GM19395 (cell line): ENCODE data around the gene SPATA33.
A peak's percentile ranks its signal among the peaks of the same experiment; 100 is the strongest.

Experiments used
- ATAC-seq: cut with Tn5 transposase; IDR thresholded peaks from one replicate; pipeline ENCODE4 v1.9.1; 2021; ENCODE audit warnings: mild to moderate bottlenecking, moderate library complexity; ENCODE audit not compliant: unreplicated experiment

SPATA33 gene

DNA sequence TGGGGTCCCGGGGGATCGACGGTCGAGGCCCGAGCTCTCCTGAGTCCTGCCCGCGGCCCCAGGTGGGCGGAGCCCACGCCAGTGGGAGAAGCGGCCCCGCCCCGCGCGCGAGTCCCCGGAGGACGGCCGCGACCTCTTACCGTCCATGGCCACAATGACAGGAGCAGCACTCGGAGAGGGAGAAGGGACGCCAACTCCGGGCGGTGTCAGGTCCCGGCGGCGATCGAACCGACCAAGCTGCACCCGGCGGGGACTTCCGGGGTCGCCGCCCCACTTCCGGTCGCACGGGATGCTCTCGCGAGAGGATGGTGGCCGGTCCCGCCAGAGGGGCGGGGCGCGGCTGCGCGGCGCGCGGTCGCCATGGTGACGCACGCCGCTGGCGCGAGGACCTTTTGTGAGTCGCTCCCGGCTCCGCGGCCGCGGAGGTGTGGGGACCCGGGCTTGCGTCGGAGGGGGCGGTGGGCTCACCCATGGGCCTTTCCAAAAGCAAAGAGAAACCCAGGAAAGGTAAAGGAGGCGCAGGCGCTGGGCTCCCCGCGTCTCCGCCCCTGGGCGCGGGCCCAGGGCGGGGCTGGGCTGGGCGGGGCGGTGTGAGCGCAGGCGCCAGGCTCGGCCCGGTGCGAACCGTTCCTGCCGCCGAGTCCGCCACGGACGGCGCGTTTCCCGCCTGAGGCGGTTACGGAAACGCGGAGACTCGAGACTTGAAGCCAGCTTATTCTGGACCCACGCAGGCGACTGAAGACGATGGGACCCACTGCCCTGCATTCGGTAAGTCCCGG, at the start of gene SPATA33, which contains the start of gene CHMP1A:
Gene SPATA33 (plus strand): TSS at position 395 of the 779 bp plus-strand sequence. CDS start 76 bp downstream, at position 471.
Gene CHMP1A (minus strand): TSS at position 267 of the 779 bp plus-strand sequence. CDS start 120 bp downstream, at position 147.
- ATAC-seq = peak; percentile 92

DNA sequence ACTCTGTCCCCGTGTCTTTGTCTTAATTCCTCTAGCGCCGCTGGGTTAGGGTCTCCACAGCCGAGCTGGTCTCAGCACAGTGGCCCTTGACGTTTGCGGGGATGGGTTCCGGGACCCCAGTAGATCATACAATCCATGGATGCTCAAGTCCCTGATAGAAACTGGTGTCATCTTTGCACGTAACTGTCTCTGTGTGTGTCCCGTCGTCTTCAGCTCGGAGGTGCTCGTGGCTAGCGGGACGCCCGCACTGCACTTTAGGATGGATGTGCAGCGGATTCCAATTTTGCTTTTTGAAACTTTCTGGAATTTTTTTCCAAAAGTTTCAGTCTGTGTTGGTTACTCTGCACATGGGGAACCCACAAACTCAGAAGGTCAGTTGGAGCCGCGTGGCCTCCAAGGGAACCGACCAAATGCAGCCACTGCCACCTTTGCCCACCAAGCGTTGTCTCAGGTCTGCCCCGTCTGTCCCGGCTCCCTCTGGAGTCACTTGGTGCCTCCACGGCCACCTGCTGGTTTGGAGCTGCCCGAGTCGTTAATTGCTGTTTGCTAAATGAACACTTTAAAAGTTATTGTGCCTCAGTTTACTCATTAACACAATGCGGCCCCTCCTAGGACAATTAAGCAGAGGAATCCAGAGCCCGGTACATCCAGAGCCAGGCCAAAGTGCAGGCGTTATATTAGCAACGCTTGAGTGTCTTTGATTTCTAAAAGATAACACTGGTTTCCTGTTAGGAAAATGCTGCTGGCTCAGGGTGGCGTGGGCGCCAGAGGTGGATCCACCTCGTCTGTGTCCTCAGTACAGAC, 49.5 kb upstream of the SPATA33 start:
- ATAC-seq = no peak

GRCh38 chr16:89610108-89610453, 47.6 kb upstream of the SPATA33 start:
- no peak for ATAC-seq

- no peak for ATAC-seq
Observed at GRCh38 chr16:89612415-89613166, 45.0 kb upstream of the SPATA33 start.

DNA sequence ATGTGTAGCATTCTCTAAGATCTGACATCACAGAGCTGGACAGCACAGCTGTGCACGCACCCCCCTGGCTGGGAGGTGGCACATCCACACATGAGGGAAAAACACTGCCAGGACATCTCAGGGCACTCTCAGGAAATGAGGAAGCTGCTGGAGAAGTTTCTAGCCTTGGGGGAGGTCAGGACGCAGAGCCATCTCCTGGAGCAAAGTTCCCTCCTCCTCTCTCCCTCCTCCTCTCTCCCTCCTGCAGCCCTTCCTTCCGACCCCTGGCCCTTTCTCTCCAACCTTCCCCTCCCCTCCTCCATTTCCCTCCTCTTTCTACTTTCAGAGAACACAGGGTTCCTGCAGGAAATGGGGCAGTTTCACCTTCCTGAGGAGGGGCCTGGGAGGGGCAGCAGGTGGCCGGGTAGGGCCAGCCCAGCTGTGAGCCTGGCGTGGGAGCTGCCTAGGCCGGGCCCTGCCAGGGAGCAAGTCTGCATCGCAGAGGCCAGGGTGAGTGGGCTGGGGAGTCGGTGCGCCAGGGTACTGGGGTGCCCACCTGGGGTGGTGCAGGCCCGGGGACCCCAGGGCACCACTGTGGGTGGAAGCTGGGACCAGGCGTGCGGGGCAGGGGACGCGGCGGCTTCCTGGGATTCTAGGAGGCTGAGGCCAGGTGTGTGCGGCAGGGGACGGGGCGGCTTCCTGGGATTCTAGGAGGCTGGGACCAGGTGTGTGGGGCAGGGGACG, 44.2 kb upstream of the SPATA33 start, which contains the start of gene DPEP1:
Gene DPEP1 (plus strand): TSS at position 412 of the 723 bp plus-strand sequence. CDS start 16,769 bp downstream, outside the sequence.
- no peak for ATAC-seq

DNA sequence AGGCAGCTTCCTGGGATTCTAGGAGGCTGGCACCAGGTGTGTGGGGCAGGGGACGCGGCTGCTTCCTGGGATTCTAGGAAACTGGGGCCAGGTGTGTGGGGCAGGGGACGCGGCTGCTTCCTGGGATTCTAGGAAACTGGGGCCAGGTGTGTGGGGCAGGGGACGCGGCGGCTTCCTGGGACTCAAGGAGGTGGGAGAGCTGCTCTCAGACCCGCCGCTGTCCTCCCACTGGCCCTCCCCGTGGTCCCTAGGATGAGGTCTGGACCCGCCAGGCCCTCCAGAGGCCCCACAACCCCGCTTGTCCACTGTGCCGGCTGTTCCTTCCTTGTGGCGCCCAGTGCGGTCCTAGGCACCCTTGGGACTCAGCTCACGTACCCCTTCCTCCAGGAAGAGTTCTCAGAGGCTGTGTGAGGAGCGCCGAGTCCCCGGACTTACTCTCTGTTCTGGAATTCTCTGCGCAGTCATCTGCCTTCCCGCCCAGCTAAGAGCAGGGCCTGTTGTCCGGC, 43.6 kb upstream of the SPATA33 start:
- ATAC-seq = no peak

DNA sequence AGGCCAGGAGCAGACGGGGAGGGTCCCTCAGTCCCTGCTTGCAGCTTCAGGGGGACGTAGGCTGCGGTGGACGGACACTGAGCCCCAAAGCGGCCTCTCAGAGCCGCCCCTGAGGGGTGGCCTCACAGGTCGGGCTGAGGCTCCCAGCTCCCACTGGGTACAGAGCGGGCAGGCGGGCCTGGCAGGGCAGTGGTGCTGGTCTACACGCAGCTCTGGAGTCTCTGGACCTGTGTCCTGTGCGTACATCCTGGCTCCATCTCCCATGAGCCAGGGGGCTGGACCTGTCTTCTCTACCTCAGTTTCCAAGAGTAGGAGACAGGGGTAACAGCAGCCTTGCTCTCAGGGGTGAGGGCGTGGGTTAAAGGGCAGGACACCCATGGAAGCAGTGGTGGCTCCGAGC, 42.5 kb upstream of the SPATA33 start:
- no peak for ATAC-seq

- no peak for ATAC-seq
Observed at GRCh38 chr16:89615596-89616090, 42.0 kb upstream of the SPATA33 start.

- ATAC-seq = no peak
Observed at GRCh38 chr16:89616623-89617022, 41.0 kb upstream of the SPATA33 start.

GRCh38 chr16:89617036-89617435, 40.6 kb upstream of the SPATA33 start:
- ATAC-seq = no peak

GRCh38 chr16:89618109-89618998, 39.3 kb upstream of the SPATA33 start:
- ATAC-seq = no peak

GRCh38 chr16:89619840-89620239, 37.8 kb upstream of the SPATA33 start:
- no peak for ATAC-seq

GRCh38 chr16:89620406-89620841, 37.2 kb upstream of the SPATA33 start:
- no peak for ATAC-seq

DNA sequence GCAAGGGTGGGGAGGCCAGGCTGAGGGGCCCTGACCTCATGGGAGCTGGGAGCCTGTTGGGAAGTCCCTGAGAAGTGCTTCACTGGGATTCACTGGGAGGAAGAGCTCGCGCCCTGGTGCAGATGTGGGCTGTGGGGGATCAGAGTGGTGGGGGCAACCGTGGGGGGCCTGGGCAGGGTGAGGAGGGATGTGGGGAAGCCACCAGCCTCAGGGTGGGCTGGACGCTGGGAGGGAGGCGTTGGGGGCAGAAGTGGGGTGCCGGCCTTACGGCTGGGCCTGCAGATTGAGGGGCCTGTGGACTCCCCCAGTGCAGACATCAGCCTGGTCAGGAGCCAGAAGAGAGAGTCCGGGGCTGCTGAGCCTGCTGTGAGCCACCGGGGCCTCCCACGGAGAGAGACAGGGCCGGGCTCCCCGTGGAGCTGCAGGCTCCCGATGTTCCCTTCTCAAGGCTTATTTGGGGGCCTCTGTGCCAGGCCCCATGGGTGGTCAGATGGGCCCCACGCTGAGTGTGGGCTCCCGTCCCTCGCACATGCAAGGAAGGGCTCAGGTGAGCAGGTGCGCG, 36.4 kb upstream of the SPATA33 start:
- ATAC-seq = no peak

DNA sequence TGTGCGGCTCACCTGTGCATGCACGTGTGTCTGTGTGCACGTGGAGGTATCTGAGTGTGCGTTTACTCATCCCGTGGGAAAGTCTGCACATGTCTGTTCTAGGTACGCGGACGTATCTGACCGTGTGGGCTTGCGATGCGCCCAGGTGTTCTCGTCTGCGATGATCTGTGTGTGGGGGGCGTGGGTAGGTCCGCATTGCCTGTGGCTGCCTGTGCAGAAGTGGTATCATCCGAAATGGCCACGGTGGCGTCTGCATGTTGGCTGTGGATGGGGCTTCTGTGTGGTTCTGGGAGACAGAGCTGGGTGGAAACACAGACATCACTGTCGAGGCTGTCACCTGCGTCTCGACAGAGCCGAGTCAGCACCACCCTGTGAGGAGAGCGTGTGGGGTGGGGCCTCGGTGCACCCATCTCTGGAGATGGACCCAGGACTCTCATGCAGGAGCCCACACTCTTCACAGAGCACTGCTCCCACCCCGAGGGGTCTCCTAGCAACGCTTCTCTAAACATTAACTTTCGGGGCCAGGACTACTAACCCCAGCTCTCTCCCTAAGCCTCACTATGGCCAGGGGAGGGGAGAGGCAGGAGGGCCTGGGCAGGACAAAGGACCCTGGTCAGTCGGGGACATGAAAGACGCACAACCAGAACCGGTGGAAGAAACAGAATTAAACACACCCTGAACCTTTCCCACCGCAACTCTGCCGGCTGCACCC, 35.8 kb upstream of the SPATA33 start:
- no peak for ATAC-seq

DNA sequence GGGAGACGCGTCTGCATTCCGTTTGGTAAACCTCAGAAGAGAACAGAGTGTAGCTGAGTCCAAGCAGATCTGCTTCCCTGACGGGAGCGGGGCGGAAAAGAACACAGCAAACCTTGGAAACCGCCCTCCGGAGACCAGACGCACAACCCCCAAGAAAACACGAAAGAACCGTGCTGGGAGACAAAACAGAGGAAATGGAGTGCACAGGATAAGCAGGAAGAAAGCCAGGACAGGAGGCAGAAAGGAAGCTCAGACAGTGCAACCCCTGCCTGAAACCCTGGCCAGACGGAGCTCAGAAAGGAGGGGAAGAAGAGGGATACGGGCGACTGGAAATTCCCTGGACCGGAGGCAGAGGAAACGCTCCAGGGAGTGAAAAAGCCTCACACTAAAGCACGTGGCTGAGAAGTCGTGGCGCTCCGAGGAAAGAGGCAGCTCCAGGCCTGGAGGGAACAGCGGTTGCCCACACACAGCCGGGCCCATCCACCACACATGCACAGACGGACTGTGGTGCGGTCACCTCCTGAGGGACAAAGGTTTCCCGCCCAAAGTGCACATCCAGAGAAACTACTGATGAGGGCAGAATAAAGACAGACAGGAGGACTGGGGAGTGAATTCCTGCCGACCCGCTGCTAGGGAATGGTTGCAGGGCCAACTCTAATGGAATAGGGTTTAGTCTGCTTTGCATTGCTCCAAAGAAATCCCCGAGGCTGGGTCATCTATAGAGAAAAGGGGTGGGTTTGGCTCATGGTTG, 34.0 kb upstream of the SPATA33 start:
- ATAC-seq = no peak
